ENCODE measurements around the gene MINK1.
"Not testable (repeated sequence)": the region's sequence is repeated elsewhere in the genome, so short reads cannot be mapped to it uniquely, and the experiment has no call there.

MINK1 gene

GRCh38 chr17:4811471-4811870 lies 21.7 kb upstream of the MINK1 start:
- DNase-seq (ENCODE audit: low read depth), result no peak

DNA sequence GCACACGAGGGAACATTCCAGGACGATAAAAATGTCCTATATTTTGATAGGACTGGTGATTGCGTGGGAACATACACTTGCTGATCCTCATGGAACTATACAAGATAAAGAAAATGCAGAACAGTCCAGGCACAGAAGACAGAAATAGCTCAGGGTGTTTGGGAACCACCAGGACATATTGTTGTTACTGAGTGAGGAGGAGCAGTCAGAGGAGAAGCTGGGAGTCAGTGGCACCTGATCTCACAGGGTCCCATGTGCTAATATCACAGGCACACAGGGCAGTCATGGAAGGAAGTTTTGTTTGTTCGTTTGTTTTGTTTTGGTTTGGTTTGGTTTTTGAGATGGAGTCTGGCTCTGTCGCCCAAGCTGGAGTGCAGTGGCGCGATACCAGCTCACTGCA lies 20.4 kb upstream of the MINK1 start:
- DNase-seq (ENCODE audit: low read depth), result no peak

GRCh38 chr17:4815043-4815675 lies 18.0 kb upstream of the MINK1 start:
- no peak for DNase-seq (ENCODE audit: low read depth)

GRCh38 chr17:4816826-4817225 lies 16.3 kb upstream of the MINK1 start:
- DNase-seq (ENCODE audit: low read depth), result no peak

- no peak for DNase-seq (ENCODE audit: low read depth)
These were observed 14.9 kb upstream of the MINK1 start for GRCh38 chr17:4818276-4818675.

GRCh38 chr17:4822835-4823234 lies 10.3 kb upstream of the MINK1 start:
- DNase-seq (ENCODE audit: low read depth), result no peak

DNA sequence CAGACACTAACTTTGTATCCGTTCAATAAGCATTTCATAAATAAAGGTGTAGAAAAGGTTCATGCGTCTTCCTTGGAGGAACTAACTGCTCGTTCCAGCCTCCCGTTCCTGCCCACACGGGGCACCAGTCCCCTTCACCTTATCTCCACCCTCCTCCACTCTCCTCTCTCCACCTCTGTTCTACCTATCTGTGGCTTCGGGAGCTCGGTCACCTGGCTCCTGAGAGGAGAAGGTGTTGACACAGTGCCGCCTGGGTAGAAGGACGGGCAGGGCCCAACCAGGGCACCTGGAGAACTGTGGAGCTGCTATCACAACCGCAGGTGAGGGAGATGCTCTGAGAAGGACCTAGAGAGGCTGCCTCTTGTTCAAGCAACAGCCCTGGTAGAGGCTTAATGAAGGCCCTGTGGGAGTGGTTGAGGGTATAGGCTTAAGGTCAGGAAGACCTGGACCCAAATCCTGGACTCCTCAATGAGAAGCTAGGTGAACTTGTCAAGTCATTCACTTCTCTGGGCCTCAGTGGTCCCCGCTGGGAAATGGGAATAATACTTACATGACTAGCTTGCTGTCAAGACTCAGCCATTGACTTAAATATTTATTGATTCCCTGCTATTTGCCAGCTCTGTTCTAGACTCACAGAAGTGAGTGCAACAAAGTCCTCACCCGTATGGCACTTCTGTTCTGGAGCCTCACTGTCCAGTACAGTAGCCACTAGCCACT lies 9.6 kb upstream of the MINK1 start:
- DNase-seq (ENCODE audit: low read depth), result no peak

DNA sequence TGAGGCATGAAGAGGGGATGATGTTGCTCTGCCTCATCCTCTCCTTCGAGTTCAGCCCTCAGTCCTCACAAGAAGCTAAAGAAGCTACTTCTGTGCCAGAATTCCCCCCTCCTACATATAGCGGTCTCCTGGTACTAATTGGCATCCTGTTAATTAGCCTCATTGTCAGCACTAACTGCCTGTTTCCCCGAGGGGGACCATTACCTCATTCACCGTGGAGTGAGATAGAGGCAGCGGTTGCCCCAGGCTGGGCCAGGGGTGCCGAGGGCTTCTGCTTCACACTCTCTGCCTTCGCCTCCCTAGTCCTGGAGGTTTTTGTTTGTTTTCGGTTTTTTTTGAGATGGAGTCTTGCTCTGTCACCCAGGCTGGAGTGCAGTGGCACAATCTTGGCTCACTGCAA lies 5.7 kb upstream of the MINK1 start:
- no peak for DNase-seq (ENCODE audit: low read depth)

DNA sequence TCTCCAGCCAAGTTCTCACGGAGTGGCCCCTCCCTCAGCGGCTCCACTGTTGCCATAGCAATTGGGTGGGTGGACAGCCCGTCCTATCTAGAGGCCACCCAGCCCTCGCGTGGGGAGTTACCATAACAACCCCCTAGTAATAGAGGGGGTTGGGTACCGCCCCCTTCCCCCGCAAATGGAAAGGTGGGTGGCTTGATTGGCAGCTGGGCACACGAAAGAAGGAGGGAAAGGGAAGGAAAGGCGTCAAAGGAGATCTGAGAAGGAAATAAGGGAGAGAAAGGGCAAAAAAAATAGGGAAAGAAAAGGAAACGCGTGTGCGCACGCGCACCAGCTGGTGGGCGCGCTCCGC lies 337 bp upstream of the MINK1 start:
- DNase-seq (ENCODE audit: low read depth), result not testable (repeated sequence)

DNA sequence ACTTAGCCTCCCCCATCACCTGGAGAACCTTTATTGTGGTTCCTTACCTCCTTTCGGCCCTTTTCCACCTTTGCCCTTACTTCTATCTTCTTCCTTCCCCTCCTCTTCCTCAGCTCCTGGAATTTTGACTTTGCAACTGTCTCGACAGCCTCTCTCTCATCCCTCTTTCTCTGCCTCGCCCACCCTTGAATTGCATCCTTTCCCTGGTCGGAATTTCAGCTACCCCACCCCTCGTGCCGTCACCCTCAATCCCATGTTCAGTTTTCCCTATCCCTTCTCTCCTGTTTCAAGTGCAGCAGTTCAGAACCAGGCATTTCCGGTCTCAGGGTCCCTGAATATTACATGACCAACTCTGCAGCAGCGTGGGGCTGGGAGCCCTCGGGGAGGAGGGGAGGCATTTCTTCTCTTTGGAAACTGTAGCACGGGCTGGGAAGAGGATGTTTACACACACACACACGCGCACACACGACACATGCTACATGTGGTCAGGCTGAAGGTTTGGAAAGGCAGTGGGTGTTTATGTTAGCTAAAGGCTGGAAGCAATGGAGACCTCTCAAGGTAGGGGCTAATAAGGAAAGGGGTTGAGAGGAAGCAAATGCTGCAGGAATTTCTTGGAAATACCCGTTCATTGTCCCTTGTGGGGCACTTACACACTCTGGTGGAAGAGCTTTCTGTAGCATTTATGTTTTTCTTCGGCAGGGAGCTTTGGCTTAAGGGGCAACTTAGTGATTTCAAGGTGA lies 971 bp downstream of the MINK1 start:
- no peak for DNase-seq (ENCODE audit: low read depth)

GRCh38 chr17:4834681-4835020 lies 1.5 kb downstream of the MINK1 start:
- DNase-seq (ENCODE audit: low read depth), result no peak

- DNase-seq (ENCODE audit: low read depth), result no peak
These were observed 3.1 kb downstream of the MINK1 start for GRCh38 chr17:4836221-4836620.

DNA sequence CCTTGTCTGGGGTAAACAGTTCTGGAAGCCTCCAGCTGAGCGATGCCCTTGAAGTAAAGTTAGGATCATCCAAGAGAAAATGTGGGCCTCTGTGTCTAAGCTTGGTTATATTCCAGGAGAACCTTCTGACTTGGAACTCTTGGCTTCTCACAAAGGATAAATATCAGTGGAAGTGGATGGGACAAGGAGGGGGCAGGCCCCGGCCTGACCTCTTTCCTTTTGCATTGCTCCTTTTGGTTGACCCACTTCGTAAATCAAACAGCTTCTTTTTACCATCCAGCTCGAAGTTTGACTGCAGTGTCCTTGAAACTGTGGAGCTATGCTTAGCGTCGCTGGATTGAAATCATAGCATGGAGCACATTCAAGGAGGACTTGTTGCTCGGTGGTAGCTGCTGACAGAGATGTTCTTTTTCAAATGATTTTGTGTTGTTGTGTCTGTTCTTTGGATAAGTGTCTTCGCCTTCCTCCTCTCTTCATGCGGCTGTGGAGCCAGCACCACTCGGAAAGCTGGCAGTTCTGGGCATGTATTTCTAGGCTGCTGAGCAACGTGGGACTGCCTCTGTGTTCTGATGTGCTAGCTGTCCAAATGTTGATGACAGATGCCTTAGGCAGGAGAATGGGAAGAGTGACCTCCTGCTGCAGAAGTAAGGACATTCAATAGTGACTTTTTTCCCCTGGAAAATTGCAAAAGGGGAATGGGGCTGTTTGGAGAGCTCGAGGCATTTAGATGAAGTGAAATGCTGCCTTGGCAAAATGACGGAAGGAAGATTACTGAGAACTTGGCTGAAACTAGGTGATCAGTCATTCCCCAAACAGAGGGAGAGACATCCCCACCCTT lies 4.5 kb downstream of the MINK1 start:
- no peak for DNase-seq (ENCODE audit: low read depth)

GRCh38 chr17:4838309-4838785 lies 5.2 kb downstream of the MINK1 start:
- no peak for DNase-seq (ENCODE audit: low read depth)

- DNase-seq (ENCODE audit: low read depth), result no peak
These were observed 6.1 kb downstream of the MINK1 start for GRCh38 chr17:4839221-4839620.

- no peak for DNase-seq (ENCODE audit: low read depth)
These were observed 7.1 kb downstream of the MINK1 start for GRCh38 chr17:4839965-4840892.

DNA sequence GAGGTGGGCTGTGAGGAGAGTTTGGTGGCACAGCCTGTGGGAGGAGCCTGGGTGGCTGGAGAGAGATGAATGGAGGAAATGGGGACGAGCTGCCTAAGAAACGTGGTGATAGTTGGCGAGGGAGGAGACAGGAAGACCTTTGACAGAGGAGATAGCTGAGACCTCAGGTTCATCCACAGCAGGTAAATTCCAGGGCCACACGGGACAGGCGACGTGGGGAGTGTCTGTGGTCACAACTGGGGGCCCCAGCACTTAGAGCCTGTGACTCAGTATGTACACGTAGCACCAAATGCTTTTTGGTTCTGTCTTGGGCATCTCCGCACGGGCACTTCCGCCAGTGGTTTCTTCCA lies 7.7 kb downstream of the MINK1 start:
- no peak for DNase-seq (ENCODE audit: low read depth)

DNA sequence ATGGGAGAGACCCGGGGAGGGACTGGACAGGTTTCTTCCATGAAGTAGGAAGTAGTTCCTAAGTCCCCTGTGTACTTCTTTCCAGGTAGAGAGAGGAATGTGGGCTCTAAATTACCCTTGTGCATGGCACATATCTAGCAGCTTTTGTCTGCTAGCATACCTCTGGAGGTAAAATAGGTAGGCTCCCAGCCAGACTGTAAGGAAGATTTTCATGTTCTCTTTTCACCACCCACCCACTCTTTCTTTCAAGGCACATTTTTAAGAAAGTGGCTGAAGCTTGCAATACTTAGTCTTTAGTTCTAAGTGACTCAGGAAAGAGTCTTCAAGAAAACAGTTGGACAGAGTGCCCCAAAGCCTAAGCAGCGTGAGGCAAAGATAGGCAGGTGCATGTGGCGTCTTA lies 9.2 kb downstream of the MINK1 start:
- DNase-seq (ENCODE audit: low read depth), result no peak

- DNase-seq (ENCODE audit: low read depth), result no peak
These were observed 10.3 kb downstream of the MINK1 start for GRCh38 chr17:4843321-4844000.

DNA sequence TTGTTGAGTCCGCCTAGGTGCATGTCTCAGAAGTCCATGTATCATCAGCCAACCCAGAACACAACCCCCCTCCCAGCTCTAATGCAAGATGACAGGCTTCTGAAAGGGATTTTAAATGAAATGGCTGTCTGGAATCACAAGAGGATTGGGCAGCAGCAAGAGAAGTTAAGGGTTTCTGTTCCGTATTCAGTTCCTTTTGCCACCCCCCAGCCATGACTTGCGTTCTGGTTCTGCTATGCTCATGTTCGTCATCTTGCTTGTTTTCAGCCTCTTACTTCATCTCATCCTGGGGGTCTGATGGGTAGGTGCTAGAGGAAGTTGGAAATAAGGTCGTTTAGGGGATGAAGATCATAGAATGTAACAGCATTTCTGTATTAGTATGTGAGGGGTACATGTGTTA lies 12.0 kb downstream of the MINK1 start:
- DNase-seq (ENCODE audit: low read depth), result no peak
